ENCODE data around the gene SDR42E1. TPM values are rescaled to one million over a fixed set of nuclear protein-coding genes. Genes with fewer than 3 reads are reported as not detected.
"Not testable (repeated sequence)": the region's sequence is repeated elsewhere in the genome, so short reads cannot be mapped to it uniquely, and the experiment has no call there.

The SDR42E1 gene
- total RNA-seq, 1 donor: 2.7 TPM

DNA sequence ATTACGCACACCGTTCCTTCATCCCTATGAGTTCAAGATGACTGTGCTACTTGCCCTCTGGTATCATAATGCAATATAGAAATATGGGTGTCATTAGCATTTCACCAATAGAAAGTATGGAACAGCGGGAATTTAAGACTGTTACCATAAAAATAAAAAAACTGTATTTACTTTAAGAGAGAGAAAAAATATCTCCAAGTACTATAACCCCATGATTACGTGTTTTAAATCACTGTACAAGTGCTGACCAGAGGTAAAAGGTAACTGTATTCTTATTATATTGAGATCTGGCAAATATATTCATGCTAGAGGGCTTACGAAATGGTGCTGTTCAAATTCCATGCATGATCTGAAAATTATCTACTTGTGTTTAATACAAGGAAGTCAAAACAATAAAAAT lies 5.2 kb downstream of the SDR42E1 start:
- DNase-seq (ENCODE audit: low read depth in 2 of 3, low spot score in 2 of 3): no peak

DNA sequence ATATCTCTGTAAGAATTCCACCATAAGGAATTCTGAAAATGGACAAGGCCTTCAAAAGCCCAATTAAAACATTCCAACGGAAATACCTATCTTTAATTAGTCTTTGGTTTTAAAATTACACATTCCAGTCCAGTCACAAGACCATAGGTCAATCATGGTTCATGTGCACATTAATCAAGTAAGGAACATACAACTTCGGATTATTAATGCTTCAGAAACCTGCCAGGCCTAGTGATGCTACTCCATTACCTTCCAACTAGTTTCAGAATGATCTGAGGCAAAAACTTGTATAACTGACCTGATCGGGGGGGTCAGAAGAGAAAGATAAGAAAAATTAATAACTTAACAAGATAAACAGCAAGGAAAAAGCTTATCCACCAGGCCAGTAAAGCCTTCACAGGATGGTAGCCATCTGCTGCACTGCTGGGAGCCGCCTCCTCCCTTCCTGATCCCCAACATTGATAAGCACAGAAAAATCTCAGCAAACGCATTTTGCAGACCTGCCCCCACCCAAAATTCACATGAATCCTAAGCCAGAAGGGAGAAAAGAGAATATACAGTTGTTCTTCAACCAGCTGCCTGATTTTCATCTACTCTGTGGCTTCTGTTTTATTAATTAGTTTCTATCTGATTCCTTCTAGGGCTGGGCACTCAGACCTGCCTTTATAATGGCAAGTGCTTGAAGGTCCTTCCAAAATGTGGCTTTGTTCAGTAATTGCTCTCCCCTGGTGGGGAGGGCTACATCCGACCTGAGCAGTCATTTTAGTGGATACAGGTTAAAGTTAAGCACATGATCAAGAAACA lies 6.0 kb downstream of the SDR42E1 start:
- no peak for DNase-seq (ENCODE audit: low read depth in 2 of 3, low spot score in 2 of 3)

DNA sequence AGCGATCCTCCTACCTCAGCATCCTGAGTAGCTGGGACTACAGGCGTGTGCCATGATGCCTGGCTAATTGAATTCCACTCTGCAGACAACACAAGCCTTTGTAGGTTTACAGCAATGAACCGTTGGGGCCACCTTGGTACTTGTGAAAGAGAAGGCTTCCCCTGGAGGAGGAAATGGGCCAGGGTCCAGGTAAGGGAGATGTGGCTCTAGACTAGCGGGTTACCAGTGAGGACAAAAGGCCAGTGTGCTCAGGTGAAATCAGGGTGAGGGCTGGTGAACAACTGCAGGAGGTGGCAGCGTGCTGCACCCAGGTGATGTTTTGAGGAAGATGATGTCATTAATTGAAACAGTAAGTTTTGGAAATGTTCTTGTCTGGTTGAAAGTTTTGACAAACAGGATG lies 6.7 kb downstream of the SDR42E1 start:
- no peak for DNase-seq (ENCODE audit: low read depth in 2 of 3, low spot score in 2 of 3)

DNA sequence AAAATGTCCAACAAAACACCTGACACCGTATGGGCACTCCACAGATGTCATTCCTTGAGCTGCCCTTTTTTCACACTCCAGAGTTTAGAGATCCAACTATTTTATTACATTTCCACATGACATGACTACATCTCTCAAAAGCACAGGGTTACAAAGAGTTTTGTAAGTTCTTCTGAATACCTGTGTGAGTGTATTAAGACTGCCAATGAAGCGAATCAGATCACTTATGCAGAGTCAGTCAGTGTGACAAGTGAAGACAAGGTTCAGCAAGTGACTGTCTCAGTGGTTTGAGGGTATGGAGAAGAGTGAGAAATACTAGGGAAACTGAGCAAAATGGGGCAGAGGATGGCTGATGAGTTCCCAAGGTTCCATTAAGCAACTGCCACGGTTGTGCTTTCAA lies 8.4 kb downstream of the SDR42E1 start:
- no peak for DNase-seq (ENCODE audit: low read depth in 2 of 3, low spot score in 2 of 3)

DNA sequence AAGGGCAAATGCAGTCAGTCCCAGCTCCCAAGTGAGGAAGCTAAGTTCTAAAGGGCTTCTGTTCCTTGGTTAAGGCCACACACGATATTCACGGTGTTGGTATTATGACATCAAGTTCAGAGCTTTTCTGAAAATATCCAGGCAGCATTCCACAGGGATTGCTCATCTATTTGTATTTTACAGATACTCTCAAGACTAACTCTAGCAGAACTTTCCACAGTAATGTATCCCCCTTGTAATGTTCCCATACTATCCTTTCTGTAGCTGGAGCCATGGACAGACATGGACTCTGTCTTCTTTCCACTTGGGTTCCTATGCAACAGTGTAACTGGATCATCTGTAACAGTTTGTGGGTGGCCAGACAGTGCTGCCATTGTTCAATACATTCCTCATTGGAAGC lies 13.5 kb downstream of the SDR42E1 start:
- no peak for DNase-seq (ENCODE audit: low read depth in 2 of 3, low spot score in 2 of 3)

DNA sequence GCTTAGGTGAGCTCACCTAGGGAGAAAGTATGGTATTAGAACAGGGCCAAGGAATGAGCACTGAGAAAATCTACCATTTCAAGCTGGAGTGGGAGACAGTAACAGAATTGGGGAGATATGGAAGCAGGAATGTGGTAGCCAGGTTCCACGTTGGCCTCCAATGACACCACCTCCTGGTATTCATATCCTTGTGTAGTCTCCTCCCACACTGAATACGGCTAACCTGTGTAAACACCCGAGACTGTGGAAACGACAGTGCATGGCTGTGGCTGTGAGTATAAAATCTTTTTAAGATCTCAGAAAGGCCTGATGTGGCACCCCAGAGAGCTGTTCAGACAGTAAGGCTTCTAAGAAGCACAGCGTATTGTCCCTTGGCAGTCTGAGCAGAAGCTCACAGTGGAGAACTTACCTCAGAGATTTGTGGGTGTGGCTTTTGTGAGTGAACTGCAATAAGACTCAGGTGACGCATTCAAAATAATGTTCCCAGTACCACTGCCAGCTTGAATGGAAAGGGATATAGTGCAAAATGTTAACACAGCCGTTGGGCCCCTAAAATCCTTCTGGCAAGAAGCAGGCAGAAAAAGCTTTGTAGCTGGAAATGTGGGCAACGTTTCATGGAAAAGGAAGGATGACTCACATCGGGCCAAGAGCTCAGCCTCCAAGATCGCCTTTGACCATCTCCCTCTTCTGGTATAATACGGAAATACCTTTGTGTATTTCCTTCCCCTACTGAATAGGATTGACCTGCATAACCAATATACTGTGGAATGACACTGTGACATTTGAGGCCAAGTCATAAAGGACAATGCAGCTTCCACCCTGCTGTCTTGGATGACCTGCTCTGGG lies 14.4 kb downstream of the SDR42E1 start:
- DNase-seq (ENCODE audit: low read depth in 2 of 3, low spot score in 2 of 3): no peak

DNA sequence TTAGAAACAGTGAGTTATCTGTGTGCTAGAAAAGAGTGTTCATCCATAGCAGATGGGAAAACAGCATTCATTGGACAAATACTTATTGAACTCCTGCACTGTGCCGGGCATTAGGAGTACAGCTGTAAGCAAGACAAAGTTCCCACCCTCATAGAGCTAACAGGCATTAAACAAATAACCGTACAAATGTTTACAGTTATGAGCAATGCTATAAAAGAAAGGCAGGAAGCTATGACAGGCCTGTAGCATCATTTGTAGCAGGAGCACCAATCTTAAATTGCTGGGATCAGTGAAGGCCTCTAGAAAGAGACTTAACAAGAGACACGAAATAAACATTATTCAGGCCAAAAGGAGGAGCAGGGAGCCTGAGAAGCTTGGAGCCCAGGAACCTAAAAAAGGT lies 15.6 kb downstream of the SDR42E1 start:
- no peak for DNase-seq (ENCODE audit: low read depth in 2 of 3, low spot score in 2 of 3)

DNA sequence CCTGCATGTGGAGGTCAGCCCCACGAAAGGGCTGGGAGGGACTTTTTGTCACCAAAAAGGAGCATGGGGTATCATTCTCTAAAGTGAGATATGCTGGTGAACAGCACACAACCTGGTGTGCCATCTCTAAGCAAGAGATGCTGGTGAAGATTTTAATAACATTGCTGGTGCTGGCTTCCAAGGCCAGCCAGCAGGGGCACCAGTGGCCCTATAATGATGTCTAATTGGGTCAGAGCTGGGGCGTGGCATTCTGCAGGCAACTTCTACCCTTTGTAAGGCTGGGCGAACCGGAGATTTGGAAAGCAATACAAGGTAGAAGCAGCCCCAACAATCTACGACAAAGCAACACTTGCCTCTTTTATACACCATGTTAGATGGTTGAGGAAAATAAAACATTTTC lies 16.8 kb downstream of the SDR42E1 start:
- no peak for DNase-seq (ENCODE audit: low read depth in 2 of 3, low spot score in 2 of 3)

DNA sequence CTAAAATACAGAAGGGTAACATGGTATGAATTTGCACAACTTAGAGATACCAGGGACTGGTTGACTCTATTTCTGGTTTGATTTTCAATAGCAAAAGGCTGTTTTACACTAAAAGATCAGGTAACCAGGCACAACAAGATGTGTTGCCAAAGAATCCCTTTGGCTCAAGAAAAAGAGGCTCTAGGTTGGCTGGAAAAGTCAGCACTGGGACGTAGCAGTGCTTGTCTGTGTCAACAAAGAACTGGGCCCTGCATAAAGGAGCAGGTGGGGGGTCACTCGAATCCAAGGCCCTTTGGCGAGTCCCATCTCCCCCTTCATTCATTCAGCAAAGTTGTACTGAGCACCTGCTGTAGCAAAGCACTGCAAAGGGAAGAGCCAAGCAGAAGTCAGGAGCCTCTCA lies 18.4 kb downstream of the SDR42E1 start:
- DNase-seq (ENCODE audit: low read depth in 2 of 3, low spot score in 2 of 3): no peak

DNA sequence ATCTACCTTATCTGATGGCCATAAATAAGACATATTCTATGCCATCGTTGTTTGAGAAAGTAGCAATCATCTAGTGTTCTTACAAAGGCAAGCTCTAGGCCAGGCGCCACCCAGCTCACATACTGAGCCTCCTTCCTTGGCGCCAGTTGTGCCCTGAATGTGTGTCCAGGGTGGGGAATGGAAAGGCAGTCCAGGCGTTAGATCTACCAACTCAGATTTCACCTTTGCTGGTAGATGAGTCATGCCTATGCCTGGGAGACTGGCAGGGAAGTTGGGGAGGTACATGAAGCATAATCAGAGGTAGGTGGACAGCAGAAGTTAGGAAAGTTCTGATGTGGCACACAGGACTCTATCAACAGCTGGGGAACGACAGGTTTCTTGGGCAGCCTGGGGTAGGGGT lies 23.6 kb downstream of the SDR42E1 start:
- DNase-seq (ENCODE audit: low read depth in 2 of 3, low spot score in 2 of 3): no peak

DNA sequence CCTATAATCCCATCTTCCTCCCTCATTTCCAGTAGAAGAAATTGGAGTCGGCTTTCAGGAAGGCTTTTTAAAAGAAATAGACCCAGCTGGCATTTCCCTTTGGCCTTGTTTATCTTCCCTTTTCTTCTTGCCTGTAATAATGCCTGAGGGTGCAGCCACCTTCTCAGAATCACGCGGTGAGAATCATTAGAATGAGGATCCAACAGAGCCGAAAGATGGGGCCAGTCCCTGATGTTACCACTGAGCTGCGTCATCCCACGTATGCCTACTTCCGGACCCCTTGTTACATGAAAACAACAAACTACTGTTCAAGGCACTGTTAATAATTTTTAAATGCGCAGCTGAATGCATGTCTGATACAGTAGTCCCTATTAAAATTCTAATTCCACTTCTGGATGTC lies 24.1 kb downstream of the SDR42E1 start:
- DNase-seq (ENCODE audit: low read depth in 2 of 3, low spot score in 2 of 3): no peak

DNA sequence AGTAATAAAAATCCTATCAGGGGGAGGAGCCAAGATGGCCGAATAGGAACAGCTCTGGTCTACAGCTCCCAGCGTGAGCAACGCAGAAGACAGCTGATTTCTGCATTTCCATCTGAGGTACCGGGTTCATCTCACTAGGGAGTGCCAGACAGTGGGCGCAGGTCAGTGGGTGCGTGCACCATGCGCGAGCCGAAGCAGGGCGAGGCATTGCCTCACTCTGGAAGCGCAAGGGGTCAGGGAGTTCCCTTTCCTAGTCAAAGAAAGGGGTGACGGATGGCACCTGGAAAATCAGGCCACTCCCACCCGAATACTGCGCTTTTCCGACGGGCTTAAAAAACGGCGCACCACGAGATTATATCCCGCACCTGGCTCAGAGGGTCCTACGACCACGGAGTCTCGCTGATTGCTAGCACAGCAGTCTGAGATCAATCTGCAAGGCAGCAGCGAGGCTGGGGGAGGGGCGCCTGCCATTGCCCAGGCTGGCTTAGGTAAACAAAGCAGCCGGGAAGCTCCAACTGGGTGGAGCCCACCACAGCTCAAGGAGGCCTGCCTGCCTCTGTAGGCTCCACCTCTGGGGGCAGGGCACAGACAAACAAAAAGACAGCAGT lies 33.8 kb downstream of the SDR42E1 start:
- not testable (repeated sequence) for DNase-seq (ENCODE audit: low read depth in 2 of 3, low spot score in 2 of 3)

DNA sequence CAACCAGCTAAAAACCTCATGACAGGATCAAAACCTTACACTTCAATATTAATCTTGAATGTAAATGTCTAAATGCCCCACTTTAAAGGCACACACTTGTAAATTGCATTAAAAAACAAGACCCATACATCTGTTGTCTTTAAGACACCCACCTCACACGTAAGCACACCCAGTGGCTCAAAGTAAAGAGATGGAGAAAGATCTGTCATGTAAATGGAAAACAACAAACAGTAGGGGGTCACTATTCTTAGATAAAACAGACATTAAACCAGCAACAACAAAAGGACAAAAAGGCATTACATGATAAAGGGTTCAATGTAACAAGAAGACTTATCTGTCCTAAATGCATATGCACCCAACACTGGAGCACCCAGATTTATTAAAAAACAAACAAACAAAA lies 35.6 kb downstream of the SDR42E1 start:
- no peak for DNase-seq (ENCODE audit: low read depth in 2 of 3, low spot score in 2 of 3)

DNA sequence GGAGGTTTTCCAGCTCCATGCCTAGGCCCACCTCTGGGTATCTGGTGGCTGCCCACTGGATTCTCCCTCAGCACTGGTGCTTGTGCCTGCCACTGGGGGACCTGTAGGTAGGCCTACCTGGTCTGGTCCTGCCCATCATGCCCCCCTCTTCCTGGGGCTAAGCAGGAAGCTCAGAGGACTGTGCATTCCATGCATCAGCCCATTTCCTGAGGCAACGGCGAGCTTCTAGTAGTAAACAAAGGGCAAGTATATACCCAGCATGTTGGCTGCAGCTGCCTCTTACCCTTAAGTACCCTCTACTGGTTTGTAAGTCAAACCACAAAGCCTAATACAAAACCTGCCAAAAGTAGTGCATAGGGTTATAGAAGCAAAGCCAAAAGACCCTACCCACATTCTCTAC lies 37.5 kb downstream of the SDR42E1 start:
- DNase-seq (ENCODE audit: low read depth in 2 of 3, low spot score in 2 of 3): no peak

DNA sequence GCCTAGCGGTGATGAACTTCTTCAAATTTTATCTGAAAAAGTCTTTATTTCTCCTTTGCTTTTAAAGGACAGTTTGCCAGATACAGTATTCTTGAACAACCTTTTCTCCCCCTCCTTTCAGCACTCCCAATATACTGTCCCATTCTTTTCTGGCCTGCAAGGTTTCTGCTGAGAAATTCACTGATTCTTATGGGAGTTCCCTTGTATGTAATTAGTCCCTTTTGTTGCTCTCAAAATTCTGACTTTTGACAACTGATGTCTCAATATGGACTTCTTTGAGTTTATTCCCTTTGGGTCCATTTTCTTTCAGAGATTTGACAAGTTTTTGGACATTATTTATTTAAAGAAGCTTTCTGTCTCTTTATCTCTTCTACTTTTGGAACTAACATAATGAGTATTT lies 39.4 kb downstream of the SDR42E1 start:
- DNase-seq (ENCODE audit: low read depth in 2 of 3, low spot score in 2 of 3): no peak

DNA sequence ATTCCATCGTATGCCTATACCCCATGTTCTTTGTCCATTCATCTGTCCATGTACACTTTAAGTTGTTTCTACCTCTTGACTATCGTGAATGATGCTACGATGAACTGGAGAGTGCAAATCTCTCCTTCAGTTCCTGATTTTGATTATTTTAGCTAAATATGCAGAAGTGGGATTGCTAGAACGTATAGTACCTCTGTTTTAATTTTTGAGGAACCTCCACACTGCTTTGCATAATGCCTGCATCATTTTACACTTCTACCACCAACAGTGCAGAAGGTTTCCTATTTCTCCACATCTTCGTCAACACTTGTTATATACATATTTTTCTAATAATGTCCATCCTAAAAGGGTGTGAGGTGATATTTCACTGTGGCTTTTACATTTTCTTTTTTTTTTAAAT lies 43.9 kb downstream of the SDR42E1 start:
- no peak for DNase-seq (ENCODE audit: low read depth in 2 of 3, low spot score in 2 of 3)

DNA sequence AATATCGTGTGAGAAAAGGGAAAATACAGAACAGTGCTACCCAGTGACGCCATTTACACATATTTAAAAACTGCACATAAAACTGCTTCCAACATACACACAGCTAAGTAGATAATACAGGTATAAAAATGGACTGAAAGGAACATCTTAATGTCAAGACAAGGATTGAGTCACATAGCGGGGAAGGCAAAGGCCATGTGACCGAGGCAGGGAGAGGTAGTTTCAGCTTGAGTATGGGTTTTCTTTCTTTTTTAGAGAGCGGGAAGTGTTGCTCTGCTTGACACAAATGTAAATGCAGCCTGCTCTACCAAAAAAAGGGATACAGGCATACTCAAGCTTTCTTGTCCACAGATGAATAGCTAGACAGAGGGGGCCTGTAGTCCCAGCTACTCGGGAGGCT lies 46.5 kb downstream of the SDR42E1 start:
- no peak for DNase-seq (ENCODE audit: low read depth in 2 of 3, low spot score in 2 of 3)

DNA sequence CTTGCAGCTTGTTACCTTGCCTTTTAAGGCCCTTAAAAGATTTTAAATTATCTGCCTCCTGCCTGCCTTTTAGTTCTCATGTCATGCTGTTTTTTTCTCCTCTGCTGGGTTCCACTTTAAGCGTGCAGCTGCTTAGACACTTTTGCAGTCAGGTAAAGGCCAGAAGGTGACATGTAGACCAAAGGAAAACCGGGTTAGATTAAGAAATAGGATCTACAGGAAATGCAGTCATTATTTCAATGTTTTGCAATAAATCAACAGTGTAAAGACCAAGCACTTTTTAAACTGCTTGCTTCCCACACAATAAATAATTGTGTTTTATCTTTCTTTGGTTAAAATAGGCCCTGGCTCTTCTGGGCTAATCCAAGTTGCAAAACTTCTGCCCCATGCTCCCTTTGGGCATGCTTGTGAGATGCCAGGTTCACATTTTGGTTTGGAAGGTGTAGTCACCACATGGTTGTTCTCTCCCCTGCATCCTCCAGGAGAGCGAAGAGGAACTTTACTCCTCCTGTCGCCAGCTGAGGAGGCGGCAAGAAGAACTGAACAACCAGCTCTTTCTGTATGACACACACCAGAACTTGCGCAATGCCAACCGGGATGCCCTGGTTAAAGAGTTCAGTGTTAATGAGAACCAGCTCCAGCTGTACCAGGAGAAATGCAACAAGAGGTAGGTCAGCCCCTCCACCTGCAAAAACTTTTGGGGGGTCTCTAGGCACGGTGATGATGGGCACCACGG lies 54.9 kb downstream of the SDR42E1 start:
- no peak for DNase-seq (ENCODE audit: low read depth in 2 of 3, low spot score in 2 of 3)

DNA sequence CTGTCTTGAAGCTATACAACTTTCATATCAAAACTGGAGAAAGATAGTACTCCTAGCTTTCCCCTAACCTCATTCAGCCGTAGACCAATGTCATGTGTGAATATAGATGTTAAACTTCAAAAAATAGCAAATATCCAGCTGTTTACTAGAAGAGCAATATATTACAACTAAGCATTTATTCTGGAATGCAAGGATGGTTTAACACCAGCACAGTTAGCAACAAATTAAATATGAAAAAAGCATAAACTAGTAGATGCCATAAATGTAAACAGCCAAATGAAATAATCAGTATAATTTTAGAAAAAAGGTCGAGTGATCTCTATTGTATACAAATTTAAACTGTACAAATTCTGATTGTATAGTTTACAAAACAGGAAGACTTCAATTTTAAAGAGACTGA lies 59.7 kb downstream of the SDR42E1 start:
- DNase-seq (ENCODE audit: low read depth in 2 of 3, low spot score in 2 of 3): no peak

DNA sequence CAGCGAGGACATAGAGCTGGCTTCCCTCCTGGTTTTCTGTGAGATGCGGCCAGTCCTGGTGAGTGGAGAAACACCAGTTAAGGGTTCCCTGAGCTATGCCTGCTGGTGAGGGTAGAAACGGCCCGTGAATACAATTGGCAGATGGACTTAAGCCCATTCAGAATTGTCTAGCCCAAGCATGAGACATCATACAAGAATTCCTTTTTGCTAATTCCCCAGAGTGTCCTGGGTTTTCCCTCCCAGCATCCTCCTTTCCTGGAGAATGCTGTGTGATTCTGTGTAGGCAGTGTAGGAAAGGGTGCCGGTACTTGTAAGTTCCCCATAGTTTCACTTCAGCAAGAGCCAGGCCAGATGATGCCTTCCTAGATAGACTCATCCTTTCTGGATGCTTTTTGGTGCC lies 65.1 kb downstream of the SDR42E1 start:
- no peak for DNase-seq (ENCODE audit: low read depth in 2 of 3, low spot score in 2 of 3)

DNA sequence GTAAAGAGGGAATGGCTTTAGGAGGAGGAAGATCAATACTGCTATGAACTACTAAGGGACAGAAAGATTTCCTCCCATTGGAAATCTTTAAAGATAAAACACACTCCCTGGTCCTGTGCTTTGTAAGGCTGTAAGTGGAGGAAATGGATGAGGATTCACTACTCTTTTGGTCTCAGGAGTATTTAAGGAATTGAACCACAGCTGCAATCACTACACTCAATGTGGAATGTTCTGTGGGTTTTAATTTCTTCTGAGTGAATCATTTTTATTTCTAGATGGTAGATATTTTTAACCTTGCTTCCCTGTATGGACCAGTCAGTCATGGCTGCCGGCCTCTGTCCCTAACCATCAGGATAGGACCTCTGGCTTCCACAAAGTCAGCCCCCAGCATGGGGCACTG lies 65.6 kb downstream of the SDR42E1 start:
- no peak for DNase-seq (ENCODE audit: low read depth in 2 of 3, low spot score in 2 of 3)
